HFF-Myc (cell line): ENCODE measurements around the gene RNF130.
A peak's percentile ranks its signal among the peaks of the same experiment; 100 is the strongest.
"Not testable (repeated sequence)": the region's sequence is repeated elsewhere in the genome, so short reads cannot be mapped to it uniquely, and the experiment has no call there.

Experiments used
- DNase-seq: peaks from one replicate; pipeline ENCODE4 v3.0.0-alpha.2; 2011; ENCODE audit warnings: low read depth; ENCODE audit errors: extremely low read depth
- H3K4me3 ChIP-seq: replicated peaks from 2 replicates; pipeline ENCODE4 v1.5.1; 2011; ENCODE audit warnings: low read depth, mild to moderate bottlenecking, control low read depth, low read length
- CTCF ChIP-seq: IDR thresholded peaks from 2 replicates; pipeline ENCODE4 v1.5.1; 2012; ENCODE audit warnings: mild to moderate bottlenecking, low read depth, low read length, control low read depth; ENCODE audit errors: missing control alignments

Gene RNF130

GRCh38 chr5:180090098-180090768 lies 18.7 kb upstream of the RNF130 start:
- H3K4me3 ChIP-seq, result peak overlapping the region; percentile 38
- peak; percentile 78 for TF ChIP-seq CTCF
- DNase-seq, result no peak

- DNase-seq, H3K4me3 ChIP-seq: not testable (repeated sequence)
Measured at GRCh38 chr5:180089628-180090027, 18.1 kb upstream of the RNF130 start.

GRCh38 chr5:180088561-180088960 lies 17.0 kb upstream of the RNF130 start:
- no peak for TF ChIP-seq CTCF
- DNase-seq, result no peak
- no peak overlapping the region for H3K4me3 ChIP-seq

GRCh38 chr5:180086816-180087399 lies 15.3 kb upstream of the RNF130 start:
- H3K4me3 ChIP-seq, result no peak overlapping the region
- no peak for TF ChIP-seq CTCF
- DNase-seq, result no peak

GRCh38 chr5:180085837-180086236 lies 14.3 kb upstream of the RNF130 start:
- no peak overlapping the region for H3K4me3 ChIP-seq
- DNase-seq, result no peak

GRCh38 chr5:180084638-180085561 lies 13.3 kb upstream of the RNF130 start:
- DNase-seq, result no peak
- no peak for TF ChIP-seq CTCF
- H3K4me3 ChIP-seq, result no peak overlapping the region

More at GRCh38 chr5:180085837-180086236, 14.3 kb upstream of the RNF130 start:
- no peak for TF ChIP-seq CTCF

- no peak for TF ChIP-seq CTCF
- DNase-seq, result no peak
- no peak overlapping the region for H3K4me3 ChIP-seq
Measured at GRCh38 chr5:180083529-180084060, 12.0 kb upstream of the RNF130 start.
